HG03575 (cell line): Measurements from ENCODE around the gene RNF212B.

ENCODE experiments used
- ATAC-seq: cut with Tn5 transposase; IDR thresholded peaks from one replicate; pipeline ENCODE4 v1.9.1; 2021; ENCODE audit not compliant: unreplicated experiment, insufficient number of reproducible peaks, low FRiP score; ENCODE audit errors: extremely low read depth

Gene RNF212B

DNA sequence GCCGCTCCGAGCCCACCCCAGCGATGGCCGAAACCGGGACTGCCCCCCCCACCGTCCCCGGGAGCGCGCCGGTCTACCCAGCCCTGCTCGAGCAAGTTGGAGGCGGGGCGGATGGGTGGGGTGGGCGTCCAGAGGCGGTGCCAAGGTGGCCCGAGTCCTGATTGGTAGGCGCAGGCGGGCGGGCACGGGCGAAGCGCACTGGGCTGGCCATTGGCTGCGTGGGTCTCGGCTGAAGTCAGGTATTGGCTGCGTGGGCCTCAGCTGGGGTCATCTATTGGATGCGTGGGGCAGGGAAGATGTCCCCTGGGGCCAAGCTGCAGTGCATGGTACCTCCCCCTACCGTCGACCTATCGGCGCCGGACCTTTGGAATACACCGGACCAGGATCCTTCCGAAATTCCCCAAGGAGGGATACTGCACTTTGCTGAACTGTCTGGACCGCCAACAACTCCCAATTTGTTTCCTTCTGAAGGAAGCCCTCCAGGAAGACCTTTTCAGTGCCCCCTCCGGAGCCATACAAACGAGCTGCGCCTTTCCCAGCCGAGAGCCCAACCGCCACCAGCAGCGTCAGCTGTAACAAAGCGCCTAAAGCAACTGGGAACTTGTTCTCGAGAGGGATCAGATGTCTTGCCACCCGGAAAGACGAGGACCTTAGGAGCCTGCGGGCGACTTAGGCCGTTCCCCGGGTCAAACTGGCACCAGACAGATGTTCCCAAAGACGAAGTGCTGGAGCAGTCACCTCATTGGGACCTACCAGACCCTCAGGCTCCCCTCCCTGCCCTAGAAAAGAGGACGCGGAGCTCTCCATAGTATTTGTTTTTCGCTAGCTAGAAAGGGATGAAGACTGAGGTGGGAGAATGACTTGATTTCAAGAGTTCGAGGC lies 48.5 kb downstream of the RNF212B start, which contains the start of gene HOMEZ:
Gene HOMEZ (minus strand): TSS at position 113 of the 882 bp plus-strand sequence. CDS start 180 bp downstream, outside the sequence.
- peak; percentile 85 for ATAC-seq

DNA sequence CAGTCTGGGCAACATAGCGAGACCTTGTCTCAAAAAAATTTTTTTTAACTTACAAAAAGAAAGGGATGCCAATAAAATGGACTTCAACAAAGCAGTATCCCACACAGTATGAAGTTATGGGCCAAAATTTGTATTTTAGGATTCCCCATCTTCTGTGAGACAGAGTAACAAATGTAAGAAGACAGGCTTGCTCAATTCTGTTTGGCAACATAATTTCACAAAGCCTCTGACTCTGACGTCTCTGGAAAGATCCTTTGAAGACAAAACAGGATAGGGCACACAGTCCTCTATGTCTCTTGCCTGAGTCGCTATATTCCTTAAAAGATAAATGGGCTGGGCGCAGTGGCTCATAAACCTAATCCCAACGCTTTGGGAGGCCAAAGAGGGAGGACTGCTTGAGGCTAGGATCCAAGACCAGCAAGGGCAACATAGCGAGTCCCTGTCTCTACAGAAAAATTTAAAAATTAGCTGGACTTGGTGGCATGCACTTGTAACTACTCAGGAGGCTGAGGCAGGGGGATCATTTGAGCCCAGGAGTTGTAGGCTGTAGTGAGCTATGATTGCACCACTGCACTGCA lies 49.3 kb downstream of the RNF212B start:
- ATAC-seq: no peak

DNA sequence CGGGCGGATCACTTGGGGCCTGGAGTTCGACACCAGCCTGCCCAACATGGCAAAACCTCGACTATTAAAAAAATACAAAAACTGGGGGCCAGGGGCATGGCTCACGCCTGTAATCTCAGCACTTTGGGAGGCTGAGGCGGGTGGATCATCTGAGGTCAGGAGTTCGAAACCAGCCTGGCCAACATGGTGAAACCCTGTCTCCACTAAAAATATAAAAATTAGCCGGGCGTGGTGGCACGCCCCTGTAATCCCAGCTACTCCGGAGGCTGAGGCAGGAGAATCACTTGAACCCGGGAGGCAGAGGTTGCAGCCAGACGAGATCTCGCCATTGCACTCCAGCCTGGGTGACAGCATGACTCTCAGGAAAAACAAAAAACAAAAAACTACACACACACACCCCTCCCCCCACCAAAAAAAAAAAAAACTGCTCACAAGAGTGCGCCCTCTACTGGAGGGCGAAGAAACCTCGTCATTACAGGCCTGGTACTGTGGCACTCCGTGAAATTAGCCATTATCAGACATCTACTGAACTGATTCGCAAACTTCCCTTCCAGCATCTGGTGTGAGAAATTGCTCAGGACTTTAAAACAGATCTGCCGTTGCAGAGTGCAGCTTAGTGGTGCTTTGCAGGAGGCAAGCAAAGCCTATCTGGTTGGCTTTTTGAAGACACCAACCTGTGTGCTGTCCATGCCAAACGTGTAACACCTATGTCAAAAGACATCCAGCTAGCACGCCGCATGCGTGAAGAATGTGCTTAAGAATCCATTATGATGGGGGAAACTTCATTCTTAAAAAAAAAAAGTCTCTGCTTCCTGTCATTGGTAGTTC lies 57.2 kb downstream of the RNF212B start:
- no peak for ATAC-seq

DNA sequence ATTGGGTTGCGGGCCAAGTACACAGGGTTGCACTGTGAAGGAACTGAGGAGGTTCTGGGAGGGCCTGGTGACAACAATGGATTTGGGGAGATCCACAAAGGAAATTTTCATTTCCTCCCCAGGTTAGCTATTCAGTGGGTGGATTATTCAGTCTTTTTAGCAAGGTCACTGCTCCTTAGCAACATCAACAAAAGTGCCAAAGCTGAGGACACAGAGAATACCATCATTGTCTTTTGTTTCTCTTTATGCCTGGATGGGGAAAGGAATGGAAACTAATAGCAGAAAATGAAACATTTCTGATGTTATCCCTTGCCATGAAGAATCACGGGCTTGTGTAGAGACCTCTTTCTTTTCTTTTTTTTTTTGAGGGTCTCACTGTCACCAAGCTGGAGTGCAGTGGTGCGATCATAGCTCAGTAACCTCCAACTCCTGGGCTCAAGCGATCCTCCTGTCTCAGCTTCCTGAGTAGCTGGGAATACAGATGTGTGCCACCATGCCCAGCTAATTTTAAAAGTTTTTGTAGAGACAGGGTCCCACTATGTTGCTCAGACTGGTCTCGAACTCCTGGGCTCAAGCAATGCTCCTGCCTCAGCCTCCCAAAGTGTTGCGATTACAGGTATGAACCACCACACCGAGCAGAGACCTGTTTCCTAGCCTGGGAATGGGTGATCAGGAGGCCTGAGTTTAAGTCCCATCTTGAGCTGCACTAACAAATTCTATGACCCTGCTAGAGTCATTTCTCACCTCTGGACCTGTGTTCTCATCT lies 58.5 kb downstream of the RNF212B start:
- ATAC-seq: no peak

DNA sequence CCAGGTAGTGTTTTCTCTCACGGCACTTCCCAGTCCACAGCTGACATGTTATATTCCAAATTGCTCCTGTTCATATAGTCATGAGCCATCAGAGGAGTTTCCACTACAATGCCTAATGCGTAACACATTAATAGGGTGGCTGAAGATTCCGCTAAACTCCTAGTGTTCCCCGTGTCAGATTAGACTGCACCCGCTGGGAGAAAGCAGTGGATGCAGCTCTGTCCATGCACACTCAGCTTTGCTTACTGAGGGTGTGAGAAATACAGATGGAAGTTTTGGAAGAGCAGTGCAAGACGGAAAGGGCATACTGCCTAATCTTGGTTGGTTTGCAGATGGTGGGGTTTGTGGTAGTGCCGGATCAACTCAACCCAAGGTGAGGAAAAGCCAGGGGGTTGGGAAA lies 59.4 kb downstream of the RNF212B start:
- no peak for ATAC-seq

DNA sequence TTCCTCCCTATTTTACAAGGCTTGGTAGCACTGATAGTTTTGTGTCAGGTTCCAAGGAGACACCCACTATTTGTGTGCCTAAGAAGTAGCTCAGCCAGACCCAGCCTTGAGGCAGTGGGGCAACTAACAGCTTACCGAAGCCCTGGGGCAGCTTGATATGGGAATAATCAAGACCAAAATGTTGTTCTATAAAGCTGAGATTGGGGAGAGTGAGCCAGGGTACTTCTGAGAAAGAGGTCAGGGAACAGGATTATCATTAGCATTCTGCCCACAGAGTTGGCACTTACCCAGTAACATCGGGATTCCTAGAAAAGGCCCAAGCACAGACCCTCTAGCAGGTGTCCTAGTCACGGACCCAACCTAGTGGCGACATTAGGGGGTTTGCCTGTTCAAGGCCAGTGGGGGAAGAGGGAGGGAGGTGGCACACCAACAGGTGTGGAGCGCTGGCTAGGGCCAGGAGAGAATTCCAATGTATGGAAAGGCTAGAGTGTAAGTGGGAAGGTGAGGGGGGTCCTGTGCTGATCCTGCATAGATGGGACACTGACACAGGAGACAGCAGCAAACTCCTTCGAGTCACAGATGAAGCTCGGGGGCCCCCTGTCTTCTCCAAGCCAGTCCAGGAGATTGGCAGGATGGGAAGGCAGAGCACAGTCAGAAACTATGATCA lies 60.0 kb downstream of the RNF212B start:
- ATAC-seq: no peak

DNA sequence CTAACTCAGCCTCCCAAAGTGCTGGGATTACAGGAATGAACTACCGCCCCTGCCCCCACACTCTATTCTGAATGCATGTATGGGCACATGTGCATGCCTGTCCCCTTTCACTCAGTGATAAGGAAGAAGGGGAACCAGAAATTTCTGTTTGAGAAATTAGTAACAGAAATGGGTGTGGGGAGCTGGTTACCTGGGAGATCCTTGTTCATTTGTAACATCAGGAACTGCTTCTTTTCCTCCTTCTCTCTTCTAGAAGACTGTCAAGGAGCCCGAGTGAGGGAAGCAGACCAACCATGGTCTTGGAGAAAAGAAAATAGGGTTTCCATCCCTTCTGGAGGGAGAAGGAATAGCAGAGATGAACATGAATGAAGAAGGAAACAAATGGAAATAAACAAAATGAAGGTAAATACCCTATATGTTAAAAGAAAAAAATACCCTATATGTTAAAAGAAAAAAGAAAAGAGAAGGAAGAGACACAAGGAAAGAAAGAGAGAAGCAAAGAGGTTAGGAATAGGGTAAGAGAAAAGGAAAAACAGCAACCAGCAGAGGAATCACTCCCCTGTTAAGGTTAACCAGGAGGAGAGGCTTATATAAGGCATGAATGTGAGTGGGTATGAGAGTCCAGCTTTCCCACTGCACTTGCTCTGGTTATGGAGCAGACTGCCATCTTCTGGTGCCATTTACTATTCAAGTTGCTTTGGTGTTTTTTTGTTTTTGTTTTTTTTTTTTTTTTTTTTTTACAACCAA lies 61.6 kb downstream of the RNF212B start:
- no peak for ATAC-seq

DNA sequence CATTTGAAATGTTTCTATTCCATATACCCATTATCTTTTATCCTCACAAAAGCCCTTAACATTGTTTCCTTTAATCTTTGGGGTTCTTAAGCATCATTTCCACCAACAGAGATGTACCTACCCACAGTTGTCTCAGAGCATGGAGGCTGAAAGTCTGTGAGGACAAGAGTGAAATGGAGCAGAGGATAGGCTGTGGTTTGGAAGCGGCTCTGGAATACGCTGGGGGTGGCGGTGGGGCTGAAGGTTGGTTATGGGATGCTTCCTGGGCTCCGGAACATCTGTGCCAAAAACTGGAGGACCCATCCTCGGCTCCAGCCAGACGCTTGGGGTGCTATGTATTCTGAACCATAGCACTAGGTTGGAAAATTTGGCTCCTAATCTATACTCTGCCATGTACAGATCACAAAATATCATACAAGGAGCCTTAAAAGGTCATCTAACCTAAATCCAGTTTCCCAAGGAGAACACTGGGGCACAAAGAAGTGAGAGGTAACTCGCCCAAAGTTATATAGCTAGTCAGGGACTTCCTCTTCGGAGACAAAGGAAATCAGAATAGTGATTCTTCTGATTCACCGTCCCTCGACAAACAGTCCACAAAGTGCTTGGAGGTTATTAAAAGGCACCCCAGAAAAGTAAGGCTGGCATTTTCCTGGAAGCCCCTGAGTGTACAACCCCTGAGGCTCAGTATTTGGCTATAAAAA lies 62.4 kb downstream of the RNF212B start:
- ATAC-seq: no peak

DNA sequence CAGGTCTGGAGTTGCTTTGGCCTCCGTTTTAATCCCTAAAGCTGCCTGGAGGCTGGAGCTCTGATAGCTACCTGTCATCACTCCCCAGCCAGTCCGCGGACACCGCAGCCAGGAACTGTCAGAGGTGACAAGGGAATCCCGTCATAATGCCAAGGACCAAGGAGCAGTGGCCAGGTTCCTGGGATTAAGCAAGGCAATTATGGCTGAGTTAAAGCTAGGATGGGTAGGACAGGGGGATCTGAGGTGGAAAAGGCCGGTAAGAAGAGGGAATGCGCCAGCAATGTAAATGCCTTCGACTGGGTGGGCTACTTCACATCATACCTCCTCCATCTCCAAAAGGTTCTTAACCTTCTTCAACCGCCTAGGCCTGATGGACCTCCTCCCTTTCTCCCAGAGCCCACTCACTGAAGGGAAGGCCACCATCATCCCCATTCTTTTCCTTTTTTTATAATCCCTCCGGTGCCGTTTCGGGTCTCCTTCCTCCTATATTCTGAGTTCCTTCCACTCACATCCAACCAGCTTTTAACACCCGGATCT lies 63.0 kb downstream of the RNF212B start:
- ATAC-seq: no peak

DNA sequence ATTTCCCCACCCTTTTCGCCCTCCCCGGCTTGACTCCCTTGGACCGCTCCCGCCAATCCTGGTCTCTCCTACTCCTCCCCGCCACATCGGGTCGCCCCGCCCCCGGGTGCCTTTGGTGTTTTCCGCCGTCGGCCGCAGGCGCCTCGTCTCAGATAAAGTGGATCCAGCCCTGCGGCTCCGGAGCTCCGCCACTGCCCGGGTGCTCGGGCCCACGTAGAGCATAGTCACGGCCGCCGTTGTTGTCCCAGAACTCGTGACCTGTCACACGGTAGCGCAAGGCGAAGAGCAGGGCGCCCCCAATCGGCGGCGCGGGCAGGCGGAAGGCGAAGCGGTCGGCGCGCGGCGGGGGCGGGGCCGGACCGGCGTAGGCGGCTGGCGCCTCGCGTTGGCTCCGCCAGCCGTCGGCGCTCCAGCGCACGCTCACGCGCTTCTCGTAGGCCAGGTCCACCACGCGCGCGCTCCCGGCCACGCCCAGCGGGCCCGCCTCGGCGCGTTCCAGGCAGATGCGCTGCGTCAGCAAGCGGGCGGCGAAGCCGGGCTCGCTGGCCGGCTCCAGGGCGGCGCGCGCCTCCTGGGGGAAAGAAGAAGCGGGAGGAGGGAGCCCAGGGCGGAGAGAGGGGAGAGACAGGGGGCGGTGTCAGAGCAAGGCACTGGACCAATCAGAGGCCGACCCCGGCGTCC lies 63.7 kb downstream of the RNF212B start:
- ATAC-seq: peak; percentile 44

DNA sequence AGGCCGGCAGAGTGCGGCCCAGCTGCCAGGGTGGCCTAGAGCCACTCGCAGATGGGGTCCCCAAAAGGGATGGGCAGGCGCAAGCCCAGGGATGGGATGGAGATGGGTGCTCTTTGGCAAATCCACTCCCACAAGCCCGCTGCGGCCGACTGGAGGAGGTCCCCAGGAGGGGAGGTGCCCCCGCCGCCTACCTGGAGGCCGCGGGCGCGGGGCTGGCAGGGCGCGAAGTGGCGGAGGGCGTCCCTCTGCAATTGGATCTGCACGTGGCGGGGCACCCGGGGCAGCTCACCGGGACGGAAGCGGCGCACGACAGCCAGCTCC lies 64.2 kb downstream of the RNF212B start:
- ATAC-seq: no peak

DNA sequence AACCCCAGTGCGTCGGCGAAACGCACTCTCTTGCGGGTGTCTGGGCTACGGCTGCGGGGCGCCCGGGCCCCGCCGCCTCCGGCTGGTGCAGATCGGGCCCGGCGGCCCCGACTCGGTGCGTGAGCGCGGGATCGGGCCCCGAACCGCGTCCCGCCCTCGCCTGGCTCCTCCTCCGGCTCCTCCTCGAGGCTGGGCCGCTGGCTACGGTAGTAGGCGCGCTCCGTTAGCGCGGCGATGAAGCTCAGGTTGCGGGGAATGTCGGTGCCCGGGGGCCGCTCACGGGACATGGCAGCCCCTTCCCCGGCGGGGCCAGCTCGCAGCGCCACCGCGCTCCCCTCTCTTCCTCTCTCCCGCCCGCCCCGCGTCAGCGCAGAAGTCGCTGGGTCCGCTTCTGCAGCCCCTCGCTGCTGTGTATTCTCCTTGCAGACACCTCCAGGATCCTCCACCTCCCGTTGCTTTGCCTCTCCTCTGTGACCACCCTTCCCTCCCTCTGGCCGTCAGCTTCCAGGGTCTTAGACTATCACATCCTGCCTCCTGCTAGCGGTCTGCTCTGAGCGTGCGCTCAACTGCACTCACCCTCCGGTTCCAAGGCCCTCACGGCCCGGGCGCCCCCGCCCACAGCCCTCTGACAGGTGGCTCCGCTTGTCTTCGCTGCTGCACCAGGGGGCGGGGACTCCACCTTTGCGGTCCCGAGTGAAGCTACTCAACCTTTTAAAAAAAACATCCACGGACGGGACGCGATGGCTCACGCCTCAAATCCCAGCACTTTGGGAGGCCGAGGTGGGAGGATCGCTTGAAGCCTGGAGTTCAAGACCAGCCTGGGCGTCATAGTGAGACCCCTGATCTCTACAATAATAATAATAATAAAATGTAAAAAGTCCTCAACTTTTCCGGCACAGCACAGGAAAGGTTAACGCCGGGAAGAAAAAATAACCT lies 64.8 kb downstream of the RNF212B start, which contains the start of gene PPP1R3E:
Gene PPP1R3E (minus strand): TSS at position 570 of the 936 bp plus-strand sequence. CDS start 283 bp downstream, at position 287.
- ATAC-seq: no peak

DNA sequence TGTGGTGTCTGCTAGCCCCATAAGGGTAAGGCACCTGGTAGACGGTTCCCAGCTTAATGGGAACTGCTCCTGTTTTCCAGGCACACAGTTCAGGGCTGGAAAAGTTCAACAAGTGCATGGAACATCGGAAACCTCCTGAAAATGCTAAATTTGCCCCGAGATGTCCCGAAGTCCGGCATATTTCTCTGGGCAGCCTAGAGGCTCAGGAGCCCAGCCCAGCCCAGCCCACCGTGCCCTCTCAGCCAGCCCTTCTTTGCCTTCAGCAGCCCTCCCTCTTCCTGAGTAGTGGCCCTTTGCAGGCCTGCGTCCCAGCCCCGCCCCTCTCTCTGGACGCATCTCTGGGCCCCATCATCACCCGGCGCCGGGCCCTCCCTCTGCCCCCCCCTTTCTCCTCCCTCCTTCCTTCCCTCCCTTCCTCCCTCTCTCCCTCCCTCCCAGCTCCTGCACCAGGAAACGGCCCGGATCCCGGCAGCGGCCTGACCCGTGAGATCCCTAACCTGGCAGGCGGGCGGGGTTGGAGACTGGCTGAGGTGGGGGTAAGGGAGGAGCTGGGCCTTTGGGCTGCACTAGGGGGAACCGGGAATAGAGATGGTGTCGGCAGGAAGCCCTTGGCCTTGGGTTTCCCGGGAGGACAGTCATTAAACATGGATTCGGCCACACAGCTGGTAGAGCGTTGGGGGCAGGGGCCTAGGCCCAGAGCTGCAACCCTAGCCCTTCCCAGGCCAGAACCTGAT lies 68.8 kb downstream of the RNF212B start, which contains the start of gene BCL2L2:
Gene BCL2L2 (plus strand): TSS at position 422 of the 734 bp plus-strand sequence. CDS start 935 bp downstream, outside the sequence.
- no peak for ATAC-seq

DNA sequence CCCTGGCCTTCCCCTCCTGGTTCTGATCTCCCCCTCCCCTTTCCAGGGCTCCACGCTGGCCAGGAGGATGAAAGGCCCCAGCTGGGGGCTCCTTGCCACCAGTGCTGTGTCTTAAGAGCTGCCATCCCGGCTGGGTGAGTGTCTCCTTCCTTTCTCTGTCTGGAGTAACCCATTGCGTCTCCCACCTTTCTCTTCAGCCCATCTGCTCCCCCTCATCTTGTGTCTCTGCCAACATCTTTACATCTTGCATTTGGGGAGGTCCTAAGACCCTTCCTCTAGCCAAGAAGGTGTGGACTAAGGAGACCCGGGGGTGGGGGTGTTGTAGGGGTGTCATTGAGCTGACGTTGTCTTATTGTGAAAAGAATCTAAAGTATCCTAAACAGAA lies 69.4 kb downstream of the RNF212B start:
- no peak for ATAC-seq
